Stimulated activated CD8-positive, alpha-beta memory T cell treated with anti-CD3 and anti-CD28 coated beads, Interleukin-2, amount 100 ng/mL, for 1 hour (primary cell): ENCODE results near the gene ZNF670.
"Not testable (repeated sequence)": the region's sequence is repeated elsewhere in the genome, so short reads cannot be mapped to it uniquely, and the experiment has no call there.

Experiments
- DNase-seq, 2 donors: peaks; one replicate each; pipeline ENCODE4 v3.0.0-alpha.2; 2020; ENCODE audit warnings: low read depth in 2 of 2

The ZNF670 gene

GRCh38 chr1:247078258-247079140 lies at the start of gene ZNF670:
TSS of gene ZNF670 (minus strand) at chr1:247078811. CDS start at chr1:247078596, 215 bp downstream.
- peak; percentile 51 to 68 for DNase-seq

- DNase-seq, result not testable (repeated sequence)
These were observed 49.1 kb upstream of the ZNF670 start for GRCh38 chr1:247127519-247128282.

- DNase-seq, result not testable (repeated sequence)
These were observed 48.0 kb upstream of the ZNF670 start for GRCh38 chr1:247126601-247127000.

- not testable (repeated sequence) for DNase-seq
These were observed 47.6 kb upstream of the ZNF670 start for GRCh38 chr1:247126166-247126565.

GRCh38 chr1:247121382-247121781 lies 42.8 kb upstream of the ZNF670 start:
- DNase-seq, result no peak

GRCh38 chr1:247120408-247120668 lies 41.7 kb upstream of the ZNF670 start:
- DNase-seq, result not testable (repeated sequence)

- no peak for DNase-seq
These were observed 41.2 kb upstream of the ZNF670 start for GRCh38 chr1:247119600-247120407.

- DNase-seq, result no peak
These were observed 40.4 kb upstream of the ZNF670 start for GRCh38 chr1:247118946-247119446.

- DNase-seq, result no peak
These were observed 36.9 kb upstream of the ZNF670 start for GRCh38 chr1:247115545-247115944.

GRCh38 chr1:247115141-247115510 lies 36.5 kb upstream of the ZNF670 start:
- no peak for DNase-seq

- DNase-seq, result no peak
These were observed 35.9 kb upstream of the ZNF670 start for GRCh38 chr1:247114351-247115140.

- DNase-seq, result no peak
These were observed 35.2 kb upstream of the ZNF670 start for GRCh38 chr1:247113733-247114271.

GRCh38 chr1:247113094-247113497 lies 34.5 kb upstream of the ZNF670 start:
- DNase-seq, result no peak

- no peak for DNase-seq
These were observed 33.8 kb upstream of the ZNF670 start for GRCh38 chr1:247112479-247112781.

- DNase-seq, result no peak
These were observed 33.3 kb upstream of the ZNF670 start for GRCh38 chr1:247111700-247112478.

GRCh38 chr1:247111259-247111699 lies 32.7 kb upstream of the ZNF670 start:
- DNase-seq, result no peak

- DNase-seq, result no peak
These were observed 32.1 kb upstream of the ZNF670 start for GRCh38 chr1:247110627-247111258.

- no peak for DNase-seq
These were observed 29.1 kb upstream of the ZNF670 start for GRCh38 chr1:247107694-247108093.

GRCh38 chr1:247105966-247106365 lies 27.4 kb upstream of the ZNF670 start:
- DNase-seq, result no peak

GRCh38 chr1:247104965-247105364 lies 26.4 kb upstream of the ZNF670 start:
- no peak for DNase-seq
